Trophoblast cell (in vitro differentiated cells and primary cell): ENCODE measurements around the gene CUBN.

Experiments used
- DNase-seq, 2 donors: peaks; one replicate each; pipeline ENCODE4 v3.0.0-alpha.2; 2016
- H2AFZ ChIP-seq: 2 replicates; pipeline ENCODE4 v1.6.1; 2013; ENCODE audit warnings: low read length, moderate library complexity, mild to moderate bottlenecking; ENCODE audit not compliant: insufficient read depth, poor library complexity
- H2AK5ac ChIP-seq: 2 replicates; pipeline ENCODE4 v1.6.1; 2013; ENCODE audit warnings: mild to moderate bottlenecking, low read length
- H2BK120ac ChIP-seq: 2 replicates; pipeline ENCODE4 v1.6.1; 2013; ENCODE audit warnings: low read length, mild to moderate bottlenecking, moderate library complexity; ENCODE audit not compliant: insufficient read depth, poor library complexity
- H2BK12ac ChIP-seq: 2 replicates; pipeline ENCODE4 v1.6.1; 2013; ENCODE audit warnings: mild to moderate bottlenecking, low read length, moderate library complexity
- H2BK5ac ChIP-seq: 2 replicates; pipeline ENCODE4 v1.6.1; 2013; ENCODE audit warnings: low read length, low read depth, moderate library complexity, mild to moderate bottlenecking; ENCODE audit not compliant: poor library complexity
- H3K14ac ChIP-seq: 2 replicates; pipeline ENCODE4 v1.6.1; 2013; ENCODE audit warnings: mild to moderate bottlenecking, low read length
- H3K18ac ChIP-seq: 2 replicates; pipeline ENCODE4 v1.6.1; 2013; ENCODE audit warnings: mild to moderate bottlenecking, low read length
- H3K23ac ChIP-seq: 2 replicates; pipeline ENCODE4 v1.6.1; 2013; ENCODE audit warnings: low read length
- H3K27ac ChIP-seq: 2 replicates; pipeline ENCODE4 v1.5.1; 2013; ENCODE audit warnings: low read depth, mild to moderate bottlenecking, inconsistent platforms, low read length, moderate library complexity
- H3K27me3 ChIP-seq: 2 replicates; pipeline ENCODE4 v1.6.1; 2013; ENCODE audit warnings: inconsistent platforms, mild to moderate bottlenecking, low read length, moderate library complexity; ENCODE audit not compliant: insufficient read depth
- H3K36me3 ChIP-seq, 2 experiments: 1 replicate in 1 of 2; 2 replicates in 1 of 2; pipeline ENCODE4 v1.6.1; 2013; ENCODE audit warnings: low read length in 2 of 2, mild to moderate bottlenecking in 2 of 2, moderate library complexity in 1 of 2; ENCODE audit not compliant: insufficient read depth in 2 of 2, control insufficient read depth in 1 of 2
- H3K4ac ChIP-seq: 2 replicates; pipeline ENCODE4 v1.6.1; 2013; ENCODE audit warnings: low read depth, mild to moderate bottlenecking, low read length, moderate library complexity
- H3K4me1 ChIP-seq, 2 experiments: 1 replicate in 1 of 2; 2 replicates in 1 of 2; pipeline ENCODE4 v1.6.1; 2013; ENCODE audit warnings: low read length in 2 of 2, mild to moderate bottlenecking in 2 of 2, moderate library complexity in 1 of 2; ENCODE audit not compliant: insufficient read depth in 2 of 2, control insufficient read depth in 1 of 2
- H3K4me2 ChIP-seq: 2 replicates; pipeline ENCODE4 v1.6.1; 2013; ENCODE audit warnings: inconsistent platforms, mild to moderate bottlenecking, low read length, moderate library complexity
- H3K4me3 ChIP-seq: 2 replicates; pipeline ENCODE4 v1.5.1; 2013; ENCODE audit warnings: mild to moderate bottlenecking, low read depth, low read length, inconsistent platforms
- H3K79me1 ChIP-seq: one replicate; pipeline ENCODE4 v1.6.1; 2013; ENCODE audit warnings: low read length
- H3K79me2 ChIP-seq: 2 replicates; pipeline ENCODE4 v1.6.1; 2013; ENCODE audit warnings: low read length, mild to moderate bottlenecking; ENCODE audit not compliant: control insufficient read depth, insufficient read depth, poor library complexity
- H3K9ac ChIP-seq: 2 replicates; pipeline ENCODE4 v1.6.1; 2013; ENCODE audit warnings: mild to moderate bottlenecking, low read length
- H3K9me3 ChIP-seq: 2 replicates; pipeline ENCODE4 v1.6.1; 2013; ENCODE audit warnings: low read depth, mild to moderate bottlenecking, control low read depth, inconsistent platforms, low read length; ENCODE audit not compliant: insufficient read depth
- H4K12ac ChIP-seq: 2 replicates; pipeline ENCODE4 v1.6.1; 2013; ENCODE audit warnings: low read depth, mild to moderate bottlenecking, low read length, moderate library complexity
- H4K8ac ChIP-seq: 2 replicates; pipeline ENCODE4 v1.6.1; 2013; ENCODE audit warnings: low read depth, mild to moderate bottlenecking, low read length, moderate library complexity
- H4K91ac ChIP-seq: one replicate; pipeline ENCODE4 v1.6.1; 2013; ENCODE audit warnings: low read depth, mild to moderate bottlenecking, low read length, moderate library complexity
- whole genome bisulfite sequencing: extraction: QIAGEN DNeasy Blood & Tissue Kit; methylation state at CpG from one replicate; pipeline ENCODE4 v1.1.7; 2013; ENCODE audit warnings: missing lambda C conversion rate; ENCODE audit not compliant: insufficient read length, insufficient coverage; ENCODE audit errors: extremely low coverage; 5-methylcytosine and 5-hydroxymethylcytosine counted together

The CUBN gene

GRCh38 chr10:17025444-17026295 is 103.9 kb downstream of the CUBN start:
- Histone ChIP-seq H2BK5ac (no peak overlapping the region), H4K91ac (no peak overlapping the region), H2BK120ac (peak overlapping the region; percentile 33), H2AK5ac (no peak overlapping the region), H3K4me3 (no peak overlapping the region), H4K8ac (no peak overlapping the region), H3K79me1 (peaks cover 4% of the 10 kb centered on the region), H2BK12ac (peak overlapping the region; percentile 82), H3K27me3 (no peaks in the 10 kb centered on the region), H3K9me3 (no peaks in the 10 kb centered on the region), H2AFZ (no peak overlapping the region), H3K36me3 (no peaks in the 10 kb centered on the region), H3K23ac (no peak overlapping the region), H4K12ac (no peak overlapping the region), H3K79me2 (no peaks in the 10 kb centered on the region), H3K4me2 (no peak overlapping the region), H3K9ac (no peak overlapping the region), H3K27ac (peak overlapping the region; percentile 2), H3K14ac (no peak overlapping the region), H3K4ac (no peak overlapping the region), H3K4me1 (peaks cover 8 to 14% of the 10 kb centered on the region in 2 experiments), H3K18ac (no peak overlapping the region)
- WGBS, result no CpG with 5 or more reads among the region's 7 CpGs
- peak; percentile 52 to 59 for DNase-seq

GRCh38 chr10:17024461-17024860 is 105.2 kb downstream of the CUBN start:
- Histone ChIP-seq H3K36me3 (no peaks in the 10 kb centered on the region), H2BK5ac (no peak overlapping the region), H2AFZ (no peak overlapping the region), H3K14ac (no peak overlapping the region), H3K4me1 (peaks cover 5 to 11% of the 10 kb centered on the region in 2 experiments), H2BK12ac (peak overlapping the region; percentile 84), H3K4me3 (no peak overlapping the region), H3K27ac (no peak overlapping the region), H2BK120ac (peak overlapping the region; percentile 74), H3K79me2 (no peaks in the 10 kb centered on the region), H3K4ac (no peak overlapping the region), H4K8ac (no peak overlapping the region), H3K23ac (no peak overlapping the region), H3K9me3 (no peaks in the 10 kb centered on the region), H3K18ac (no peak overlapping the region), H3K9ac (no peak overlapping the region), H3K27me3 (no peaks in the 10 kb centered on the region), H4K12ac (no peak overlapping the region), H3K79me1 (peaks cover 2% of the 10 kb centered on the region), H4K91ac (no peak overlapping the region), H3K4me2 (no peak overlapping the region), H2AK5ac (peak overlapping the region; percentile 26)
- DNase-seq, result no peak
- WGBS, result no CpG with 5 or more reads among the region's 4 CpGs

DNA sequence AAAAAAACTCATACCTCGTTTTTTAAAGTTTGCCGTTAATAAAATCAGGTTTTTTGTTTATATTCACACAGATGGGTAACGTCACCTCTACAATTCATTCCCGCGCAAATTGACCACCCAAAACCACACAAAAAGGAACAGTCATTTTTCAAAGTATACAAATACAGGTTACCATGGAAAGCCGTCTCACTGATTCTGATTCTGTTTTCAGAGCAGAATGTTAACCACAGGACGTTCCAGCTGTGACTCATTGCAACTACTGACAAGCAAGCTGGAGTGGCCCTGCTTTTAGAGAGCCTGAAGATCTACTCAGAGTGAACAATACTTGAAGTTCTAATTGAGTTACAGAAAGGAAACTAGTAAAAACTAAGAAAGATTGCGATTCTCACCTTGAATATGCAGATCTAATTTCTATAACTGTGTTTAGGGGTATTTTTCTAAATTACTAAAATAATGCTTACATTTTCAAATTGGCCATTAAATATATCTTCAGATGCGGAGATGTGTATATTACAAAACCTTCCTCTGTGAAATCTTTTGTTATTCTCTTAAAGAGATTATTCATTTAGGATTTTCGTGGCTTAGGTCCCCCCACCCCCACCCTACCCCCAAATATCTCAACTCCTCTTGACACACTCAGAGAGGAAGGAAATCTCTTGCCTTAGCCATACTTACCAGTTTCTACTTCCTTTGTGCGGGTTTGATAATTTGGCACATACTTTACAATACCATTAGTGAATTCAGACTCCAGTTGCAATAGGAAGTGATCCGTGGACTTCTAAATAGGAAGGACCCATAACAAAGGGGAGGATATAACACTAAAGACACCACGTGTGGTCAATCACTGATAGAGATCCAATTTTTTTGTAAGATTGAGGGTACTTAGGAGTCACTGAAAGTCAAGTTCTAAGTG is 106.0 kb downstream of the CUBN start:
- Histone ChIP-seq H3K4me1 (peaks cover 5 to 10% of the 10 kb centered on the region in 2 experiments), H3K27me3 (no peaks in the 10 kb centered on the region), H2AK5ac (no peak overlapping the region), H3K79me1 (peaks cover 2% of the 10 kb centered on the region), H3K9me3 (no peaks in the 10 kb centered on the region), H3K23ac (no peak overlapping the region), H3K4me2 (no peak overlapping the region), H3K36me3 (no peaks in the 10 kb centered on the region), H3K4me3 (no peak overlapping the region), H4K91ac (no peak overlapping the region), H2AFZ (no peak overlapping the region), H2BK12ac (no peak overlapping the region), H3K79me2 (no peaks in the 10 kb centered on the region), H4K12ac (no peak overlapping the region), H3K27ac (peak overlapping the region; percentile 57), H3K14ac (no peak overlapping the region), H3K18ac (no peak overlapping the region), H3K4ac (no peak overlapping the region), H4K8ac (no peak overlapping the region), H3K9ac (no peak overlapping the region), H2BK5ac (no peak overlapping the region), H2BK120ac (no peak overlapping the region)
- no CpG with 5 or more reads among the region's 13 CpGs for WGBS
- DNase-seq, result peak; percentile 54 to 57

- no CpG with 5 or more reads among the region's 6 CpGs for WGBS
- H3K14ac ChIP-seq, result no peak overlapping the region
Observed at GRCh38 chr10:17022896-17023295, 106.7 kb downstream of the CUBN start.

More at GRCh38 chr10:17022896-17023295, 106.7 kb downstream of the CUBN start:
- Histone ChIP-seq H3K4me2 (no peak overlapping the region), H3K9me3 (no peaks in the 10 kb centered on the region), H3K79me2 (no peaks in the 10 kb centered on the region), H3K9ac (no peak overlapping the region), H2AFZ (no peak overlapping the region), H4K12ac (no peak overlapping the region), H3K4me3 (no peak overlapping the region), H3K4ac (no peak overlapping the region), H3K4me1 (peaks cover 5 to 10% of the 10 kb centered on the region in 2 experiments), H3K36me3 (no peaks in the 10 kb centered on the region), H3K27me3 (no peaks in the 10 kb centered on the region), H2BK120ac (no peak overlapping the region), H3K23ac (no peak overlapping the region), H3K18ac (no peak overlapping the region), H2BK5ac (no peak overlapping the region), H3K79me1 (peaks cover 2% of the 10 kb centered on the region), H4K8ac (no peak overlapping the region), H2AK5ac (no peak overlapping the region), H4K91ac (no peak overlapping the region), H3K27ac (no peak overlapping the region), H2BK12ac (no peak overlapping the region)
- DNase-seq, result no peak
